Gastroesophageal sphincter (tissue), 3 donors: ENCODE measurements around the gene ITCH.

ENCODE experiments used
- CTCF ChIP-seq, 4 experiments: fragments of 200-600 bp in 2 of 4; fragments of 450-650 bp in 2 of 4; sonication (generic) in 1 of 4; IDR thresholded peaks; one replicate each; pipeline ENCODE4 v1.5.1; 2017 to 2019; ENCODE audit warnings: antibody characterized with exemption in 4 of 4, mild to moderate bottlenecking in 2 of 4, moderate library complexity in 2 of 4
- EP300 ChIP-seq: sonication (generic); formaldehyde crosslinking; IDR thresholded peaks from one replicate; pipeline ENCODE4 v1.6.1; 2017; ENCODE audit warnings: antibody characterized with exemption, mild to moderate bottlenecking
- POLR2A ChIP-seq, 2 donors: fragments of 450-650 bp; IDR thresholded peaks; one replicate each; pipeline ENCODE4 v1.6.1; 2017; ENCODE audit warnings: antibody characterized with exemption in 2 of 2, mild to moderate bottlenecking in 2 of 2, moderate library complexity in 1 of 2
- POLR2AphosphoS5 ChIP-seq: sonication (generic); formaldehyde crosslinking; IDR thresholded peaks from one replicate; pipeline ENCODE4 v1.6.1; 2017; ENCODE audit warnings: antibody characterized with exemption

- peak in 3 of 4 experiments; percentile 62 to 76 (median 75) for TF ChIP-seq CTCF (IDR thresholded peaks at IDR 0.05)
- TF ChIP-seq EP300 = no peak
- TF ChIP-seq POLR2AphosphoS5 = no peak
- no peak for TF ChIP-seq POLR2A (IDR thresholded peaks at IDR 0.05)
Observed at GRCh38 chr20:34538671-34539123, 175.6 kb downstream of the ITCH start.
